KMS-11 (cell line): Measurements from ENCODE around the gene RNF220.
"Not testable (repeated sequence)": the region's sequence is repeated elsewhere in the genome, so short reads cannot be mapped to it uniquely, and the experiment has no call there.

Source experiments
- H2AFZ ChIP-seq: fragments of 200-600 bp; sonication (generic); 2 replicates; pipeline ENCODE4 v1.6.1; 2016; ENCODE audit warnings: antibody characterized with exemption, mixed run types, low read depth
- H3K27ac ChIP-seq: fragments of 200-600 bp; sonication (generic); 2 replicates; pipeline ENCODE4 v1.6.1; 2016; ENCODE audit warnings: mild to moderate bottlenecking, mixed run types
- H3K27me3 ChIP-seq: fragments of 200-600 bp; sonication (generic); 2 replicates; pipeline ENCODE4 v1.6.1; 2017; ENCODE audit warnings: mild to moderate bottlenecking, low read depth, mixed run types, moderate library complexity; ENCODE audit not compliant: insufficient read depth
- H3K36me3 ChIP-seq: fragments of 200-600 bp; sonication (generic); 2 replicates; pipeline ENCODE4 v1.6.1; 2017; ENCODE audit warnings: mild to moderate bottlenecking, mixed run types; ENCODE audit not compliant: insufficient read depth
- H3K4me1 ChIP-seq: fragments of 200-600 bp; sonication (generic); 2 replicates; pipeline ENCODE4 v1.6.1; 2016; ENCODE audit warnings: mild to moderate bottlenecking, low read depth, mixed run types; ENCODE audit not compliant: poor library complexity, severe bottlenecking
- H3K4me2 ChIP-seq: fragments of 200-600 bp; sonication (generic); 2 replicates; pipeline ENCODE4 v1.7.0; 2016; ENCODE audit warnings: mild to moderate bottlenecking, mixed run types
- H3K4me3 ChIP-seq: fragments of 200-600 bp; sonication (generic); IDR thresholded peaks from 2 replicates; pipeline ENCODE4 v1.6.1; 2017; ENCODE audit warnings: low read depth, low read length, mixed read lengths; ENCODE audit not compliant: insufficient read depth
- H3K79me2 ChIP-seq: fragments of 200-600 bp; sonication (generic); 2 replicates; pipeline ENCODE4 v1.6.1; 2016; ENCODE audit warnings: low read depth, mixed run types; ENCODE audit not compliant: insufficient read depth
- H3K9ac ChIP-seq: fragments of 200-600 bp; sonication (generic); 2 replicates; pipeline ENCODE4 v1.6.1; 2016; ENCODE audit warnings: mild to moderate bottlenecking, mixed run types
- H4K20me1 ChIP-seq: fragments of 200-600 bp; sonication (generic); 2 replicates; pipeline ENCODE4 v1.6.1; 2016; ENCODE audit warnings: mild to moderate bottlenecking, mixed run types; ENCODE audit not compliant: insufficient read depth
- TF ChIP-seq, protein P1 (sequence below): fragments of 200-600 bp; sonication (generic); conservative IDR thresholded peaks from 2 replicates; pipeline ENCODE4 v1.6.1; 2017; ENCODE audit warnings: low read depth, mild to moderate bottlenecking, antibody characterized with exemption, low read length, moderate library complexity, mixed read lengths

The RNF220 gene

DNA sequence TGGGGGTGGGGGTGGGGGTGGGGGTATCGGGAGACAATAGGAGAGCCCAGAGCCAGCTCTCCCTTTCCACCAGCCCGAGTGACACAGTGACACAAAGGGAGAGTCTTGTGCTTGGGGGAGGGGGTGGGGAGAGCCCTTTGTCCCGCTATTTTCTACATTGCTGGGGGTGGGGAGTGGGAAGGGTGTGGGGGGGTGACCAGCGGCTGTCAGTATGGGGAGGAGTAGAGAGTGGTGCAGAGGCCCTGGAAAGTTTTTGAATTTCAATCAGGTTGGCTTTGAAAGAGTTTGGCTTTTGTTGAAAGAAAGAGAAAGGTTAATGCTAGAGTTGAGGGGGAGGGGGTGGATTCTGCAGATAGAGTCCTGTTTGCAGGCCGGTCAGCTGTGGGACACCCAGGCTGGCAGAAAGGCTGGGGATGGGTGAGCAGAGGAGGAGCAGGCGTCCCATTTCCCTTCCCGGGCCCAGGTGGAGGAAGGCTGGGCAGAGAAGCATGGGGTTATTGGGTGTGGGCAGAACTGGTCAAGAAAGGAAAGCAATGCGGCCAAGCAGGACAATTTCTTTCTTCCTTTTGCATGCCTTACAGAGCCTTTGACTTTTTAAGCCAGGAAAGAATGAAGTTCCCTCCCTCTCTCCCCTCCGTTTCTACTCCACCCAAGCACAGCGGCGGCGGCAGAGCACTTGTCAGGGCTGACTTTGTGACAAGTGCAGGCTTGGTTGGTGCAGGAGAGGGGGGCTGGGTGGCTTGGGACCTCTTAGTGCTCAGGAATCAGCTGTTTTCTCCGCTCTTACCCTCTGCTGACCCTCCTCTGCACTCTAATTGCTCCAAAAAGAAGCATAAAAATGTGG lies 96.2 kb downstream of the RNF220 start:
- Histone ChIP-seq H2AFZ (no peak overlapping the region), H3K9ac (no peak overlapping the region), H3K27ac (no peak overlapping the region), H3K36me3 (no peaks in the 10 kb centered on the region), H4K20me1 (no peaks in the 10 kb centered on the region), H3K4me2 (no peak overlapping the region), H3K27me3 (no peaks in the 10 kb centered on the region), H3K4me3 (no peak overlapping the region), H3K4me1 (no peaks in the 10 kb centered on the region), H3K79me2 (no peaks in the 10 kb centered on the region)
- TF ChIP-seq, protein P1, sequence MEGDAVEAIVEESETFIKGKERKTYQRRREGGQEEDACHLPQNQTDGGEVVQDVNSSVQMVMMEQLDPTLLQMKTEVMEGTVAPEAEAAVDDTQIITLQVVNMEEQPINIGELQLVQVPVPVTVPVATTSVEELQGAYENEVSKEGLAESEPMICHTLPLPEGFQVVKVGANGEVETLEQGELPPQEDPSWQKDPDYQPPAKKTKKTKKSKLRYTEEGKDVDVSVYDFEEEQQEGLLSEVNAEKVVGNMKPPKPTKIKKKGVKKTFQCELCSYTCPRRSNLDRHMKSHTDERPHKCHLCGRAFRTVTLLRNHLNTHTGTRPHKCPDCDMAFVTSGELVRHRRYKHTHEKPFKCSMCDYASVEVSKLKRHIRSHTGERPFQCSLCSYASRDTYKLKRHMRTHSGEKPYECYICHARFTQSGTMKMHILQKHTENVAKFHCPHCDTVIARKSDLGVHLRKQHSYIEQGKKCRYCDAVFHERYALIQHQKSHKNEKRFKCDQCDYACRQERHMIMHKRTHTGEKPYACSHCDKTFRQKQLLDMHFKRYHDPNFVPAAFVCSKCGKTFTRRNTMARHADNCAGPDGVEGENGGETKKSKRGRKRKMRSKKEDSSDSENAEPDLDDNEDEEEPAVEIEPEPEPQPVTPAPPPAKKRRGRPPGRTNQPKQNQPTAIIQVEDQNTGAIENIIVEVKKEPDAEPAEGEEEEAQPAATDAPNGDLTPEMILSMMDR = no peak

DNA sequence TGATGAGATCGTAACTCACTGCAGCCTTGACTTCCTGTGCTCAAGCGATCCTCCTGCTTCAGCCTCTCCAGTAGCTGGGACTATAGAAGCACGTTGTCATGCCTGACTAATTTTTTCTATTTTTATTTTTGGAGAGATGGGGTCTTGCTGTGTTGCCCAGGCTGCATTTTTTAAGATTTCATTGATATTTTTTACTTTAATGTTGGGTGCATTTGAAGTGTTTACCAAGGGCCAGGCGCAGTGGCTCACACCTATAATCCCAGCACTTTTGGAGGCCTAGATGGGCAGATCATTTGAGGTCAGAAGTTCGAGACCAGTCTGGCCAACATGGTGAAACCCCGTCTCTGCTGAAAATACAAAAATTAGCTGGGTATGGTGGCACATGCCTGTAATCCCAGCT lies 97.8 kb downstream of the RNF220 start:
- H3K36me3 ChIP-seq, H2AFZ ChIP-seq, H3K27ac ChIP-seq, H3K4me1 ChIP-seq, H3K79me2 ChIP-seq, H3K9ac ChIP-seq, H3K4me2 ChIP-seq, H3K27me3 ChIP-seq, H3K4me3 ChIP-seq, H4K20me1 ChIP-seq: not testable (repeated sequence)

DNA sequence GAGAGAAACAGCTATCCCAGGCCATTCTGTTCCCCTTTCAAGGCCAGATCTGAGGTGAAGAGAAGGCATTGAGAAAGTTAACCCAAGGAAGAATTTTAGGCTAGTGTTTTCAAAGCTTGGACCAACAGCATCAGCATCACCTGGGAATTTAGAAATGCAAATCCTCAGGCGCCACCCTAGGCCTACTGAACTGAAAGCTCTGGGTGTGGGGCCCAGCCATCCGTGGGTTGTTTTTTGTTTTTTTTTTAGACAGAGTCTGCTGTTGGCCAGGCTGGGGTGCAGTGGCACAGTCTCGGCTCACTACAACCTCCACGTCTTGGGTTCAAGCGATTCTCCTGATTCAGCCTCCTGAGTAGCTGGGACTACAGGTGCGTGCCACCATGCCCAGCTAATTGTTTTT lies 98.6 kb downstream of the RNF220 start:
- Histone ChIP-seq H3K4me2 (no peak overlapping the region), H3K9ac (no peak overlapping the region), H2AFZ (no peak overlapping the region), H3K4me1 (no peaks in the 10 kb centered on the region), H3K27ac (no peak overlapping the region), H3K4me3 (no peak overlapping the region), H4K20me1 (no peaks in the 10 kb centered on the region), H3K27me3 (no peaks in the 10 kb centered on the region), H3K79me2 (no peaks in the 10 kb centered on the region), H3K36me3 (no peaks in the 10 kb centered on the region)
- TF ChIP-seq, protein P1 = no peak

DNA sequence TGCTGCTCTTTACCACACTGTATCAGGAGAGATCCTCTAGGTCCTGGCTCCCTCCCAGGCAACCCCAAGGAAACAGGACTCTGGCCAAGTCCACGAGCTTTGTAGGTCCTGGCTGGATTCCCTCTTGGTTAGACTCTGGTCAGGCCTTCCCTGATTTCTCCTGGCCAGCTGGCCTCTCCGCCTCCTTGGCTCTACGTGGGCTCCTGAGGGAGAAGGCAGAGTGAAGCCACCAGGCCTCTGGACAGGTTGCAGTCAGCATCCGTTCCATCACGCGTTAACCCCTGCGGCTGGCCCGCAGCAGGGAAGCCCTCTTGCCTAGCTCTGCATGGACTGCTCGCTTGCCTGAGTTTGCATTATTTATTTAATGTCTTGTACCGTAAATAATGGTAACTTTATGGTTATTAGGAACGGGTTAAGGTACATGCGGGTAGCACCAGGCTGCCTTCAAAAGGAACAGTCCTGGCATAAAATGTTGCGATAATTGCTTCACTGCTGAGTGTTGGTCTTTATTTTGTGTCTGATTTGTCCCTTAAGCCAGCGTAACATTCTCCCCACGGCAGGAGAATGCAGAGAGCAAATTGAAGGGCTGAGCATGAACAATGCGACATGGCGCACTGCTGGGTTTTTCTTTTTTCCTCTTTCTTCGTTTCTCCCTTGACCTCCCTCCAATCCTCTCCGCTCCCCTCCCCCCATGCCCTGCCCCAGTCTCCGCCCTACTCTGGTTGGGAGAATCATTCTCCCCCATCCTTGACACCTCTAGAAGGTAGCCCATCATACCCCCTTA lies 100.3 kb downstream of the RNF220 start:
- Histone ChIP-seq H4K20me1 (no peaks in the 10 kb centered on the region), H3K4me1 (no peaks in the 10 kb centered on the region), H3K27me3 (no peaks in the 10 kb centered on the region), H3K36me3 (no peaks in the 10 kb centered on the region), H2AFZ (no peak overlapping the region), H3K4me3 (no peak overlapping the region), H3K79me2 (no peaks in the 10 kb centered on the region), H3K4me2 (no peak overlapping the region), H3K9ac (no peak overlapping the region), H3K27ac (no peak overlapping the region)
- TF ChIP-seq, protein P1 = no peak
